HG03066 (cell line): Measurements from ENCODE around the gene DDX17.

ENCODE experiments used
- ATAC-seq: cut with Tn5 transposase; IDR thresholded peaks from one replicate; pipeline ENCODE4 v1.9.1; 2021; ENCODE audit warnings: low read depth; ENCODE audit not compliant: unreplicated experiment

Gene DDX17

DNA sequence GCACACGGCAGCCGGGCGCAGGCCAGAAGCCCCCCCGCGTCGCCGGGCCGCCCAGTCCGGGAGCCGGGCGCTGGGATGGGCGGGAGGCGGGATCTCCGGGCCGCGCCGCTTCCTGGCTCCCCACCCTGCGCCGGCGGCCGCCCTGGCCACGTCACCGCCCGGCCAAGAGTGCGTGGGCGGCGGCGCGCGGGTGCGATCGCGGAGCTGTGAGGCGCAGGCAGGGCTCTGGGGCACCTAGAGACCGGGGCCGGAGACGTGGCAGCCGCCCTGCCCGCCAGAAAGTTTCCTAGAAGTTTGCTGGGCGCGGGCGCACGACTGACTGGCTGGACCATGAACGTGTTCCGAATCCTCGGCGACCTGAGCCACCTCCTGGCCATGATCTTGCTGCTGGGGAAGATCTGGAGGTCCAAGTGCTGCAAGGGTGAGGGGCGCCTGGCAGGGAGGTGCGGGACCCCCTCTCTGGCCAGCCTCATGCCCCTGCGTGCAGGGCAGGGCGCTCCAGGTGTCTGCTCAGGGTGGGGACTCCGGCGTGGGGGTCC is 38.1 kb downstream of the DDX17 start, which contains the start of gene KDELR3:
Gene KDELR3 (plus strand): TSS at position 193 of the 539 bp plus-strand sequence. CDS start 138 bp downstream, at position 331.
- no peak for ATAC-seq

DNA sequence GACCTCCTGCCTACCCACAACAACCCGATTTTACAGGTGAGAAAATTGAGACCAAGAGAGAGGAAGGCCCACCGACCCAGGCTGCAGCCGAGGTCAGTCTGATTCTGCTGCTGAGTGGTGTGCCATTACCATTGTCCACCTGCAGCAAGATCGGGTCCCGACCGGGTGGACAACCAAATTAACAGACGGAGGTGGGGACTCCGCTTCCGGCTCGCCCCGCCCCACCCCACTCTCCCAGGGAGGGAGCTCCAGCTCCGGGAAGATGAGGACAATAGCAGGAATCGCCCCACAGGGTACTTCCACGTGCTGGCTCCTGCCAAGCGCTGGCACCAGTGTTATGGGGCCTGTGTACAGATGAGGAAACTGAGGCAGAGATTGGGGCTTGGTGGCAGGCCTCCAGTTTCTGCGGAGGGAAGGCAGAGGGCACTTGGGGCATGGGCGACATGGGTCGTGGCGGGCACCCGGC is 38.6 kb downstream of the DDX17 start:
- no peak for ATAC-seq

DNA sequence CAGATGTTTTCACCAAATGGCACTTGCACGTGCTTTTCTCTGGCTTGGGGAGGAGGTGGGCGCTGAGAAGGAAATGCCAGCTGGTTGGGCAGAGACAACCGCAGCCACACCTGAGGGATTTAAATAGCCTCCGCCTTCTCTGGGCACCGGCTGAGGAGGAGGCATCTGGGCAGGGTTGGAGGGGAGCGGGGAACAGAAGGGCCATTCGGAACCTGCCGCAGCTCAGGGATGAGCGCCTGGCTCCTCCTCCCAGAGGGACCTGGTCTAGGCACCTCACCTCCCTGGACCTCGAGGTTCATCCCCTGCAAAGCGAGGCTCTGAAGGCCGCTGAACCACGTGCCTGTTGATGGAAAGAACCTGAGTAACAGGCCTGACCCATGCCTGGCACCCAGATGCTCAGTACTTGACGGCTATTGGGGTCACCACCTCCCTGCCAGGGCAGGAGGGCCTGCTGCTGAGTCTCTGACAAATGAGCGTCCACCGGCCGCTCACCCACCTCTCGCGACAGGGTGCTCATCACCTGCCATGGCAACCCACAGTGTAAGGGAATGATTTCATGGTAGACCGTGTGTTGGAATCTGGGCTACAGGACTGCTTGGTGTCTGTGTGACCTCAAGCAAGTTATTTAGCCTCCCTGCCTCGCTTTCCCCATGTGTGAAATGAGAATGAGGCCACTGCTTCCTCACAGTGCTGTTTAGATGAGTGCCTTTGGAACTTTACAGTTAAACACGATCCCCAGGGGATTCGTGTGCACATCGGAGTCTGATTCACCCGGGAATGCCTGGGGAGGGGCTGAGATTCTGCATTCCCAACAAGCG is 40.2 kb downstream of the DDX17 start:
- ATAC-seq: no peak

DNA sequence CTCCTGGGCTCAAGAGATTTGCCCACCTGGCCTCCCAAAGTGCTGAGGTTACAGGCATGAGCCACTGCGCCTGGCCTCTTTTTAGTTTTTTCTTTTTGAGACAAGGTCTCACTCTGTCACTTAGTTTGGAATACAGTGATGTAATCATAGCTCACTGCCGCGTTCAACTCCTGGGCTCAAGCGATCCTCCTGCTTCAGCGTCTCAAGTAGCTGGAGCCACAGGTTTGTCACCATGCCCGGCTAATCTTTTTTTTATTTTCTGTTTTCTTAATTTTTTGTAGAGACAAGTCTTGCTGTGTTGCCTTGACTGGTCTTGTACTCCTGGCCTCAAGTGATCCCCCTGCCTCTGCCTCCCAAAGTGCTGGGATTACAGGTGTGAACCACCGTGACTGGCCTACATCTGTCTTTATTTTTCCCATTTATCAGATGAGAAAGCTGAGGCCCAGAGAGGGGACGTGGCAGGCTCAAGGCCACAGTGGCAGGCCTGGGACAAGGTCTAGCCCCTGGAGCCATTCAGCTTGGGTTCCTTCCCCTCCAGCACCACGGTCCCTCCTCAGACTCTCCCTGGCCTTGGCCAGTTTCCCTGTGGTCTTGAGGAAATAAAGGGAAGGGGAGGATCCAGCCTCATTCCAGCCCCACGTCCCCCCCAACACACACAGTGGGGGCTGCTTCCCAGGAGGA is 41.0 kb downstream of the DDX17 start:
- no peak for ATAC-seq

DNA sequence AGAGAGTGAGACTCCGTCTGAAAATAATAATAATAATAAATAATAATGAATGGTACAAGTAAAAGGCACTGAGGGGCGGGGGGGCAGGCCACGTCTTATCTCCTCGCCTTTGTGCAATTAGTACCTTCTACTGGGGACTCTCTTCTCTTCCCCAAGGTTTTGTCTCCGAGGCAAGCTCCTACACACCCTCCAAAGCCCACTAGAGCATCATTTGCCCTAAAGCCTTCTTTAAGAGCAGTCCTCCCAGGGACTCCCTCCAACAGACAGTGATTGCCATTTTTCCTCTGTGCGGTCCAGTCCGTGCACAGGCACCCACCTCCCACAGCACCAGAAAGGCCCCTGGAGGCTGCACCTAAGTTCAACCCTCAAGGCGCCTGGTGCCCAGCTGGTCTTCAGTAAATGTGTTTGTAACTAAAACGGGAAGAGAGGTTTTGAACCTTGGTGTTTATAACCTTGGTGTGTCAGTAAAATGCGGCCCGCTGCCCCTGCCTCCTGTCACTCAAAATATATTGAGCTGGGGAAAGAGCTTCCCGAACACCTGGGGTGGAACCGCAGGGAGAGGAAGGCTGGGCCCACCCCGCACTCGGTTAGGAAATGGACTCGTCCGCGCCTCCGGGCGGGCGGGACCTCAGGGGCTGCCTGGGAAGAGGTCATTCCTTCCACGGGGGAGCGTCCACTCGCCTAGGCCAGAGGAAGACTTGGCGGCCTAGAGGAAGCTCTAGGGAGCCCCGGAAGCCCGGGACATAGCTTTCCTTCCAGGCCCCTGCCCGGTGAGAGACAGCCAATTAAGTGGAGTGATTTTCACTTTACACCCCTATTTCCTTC is 42.9 kb downstream of the DDX17 start:
- ATAC-seq: no peak

DNA sequence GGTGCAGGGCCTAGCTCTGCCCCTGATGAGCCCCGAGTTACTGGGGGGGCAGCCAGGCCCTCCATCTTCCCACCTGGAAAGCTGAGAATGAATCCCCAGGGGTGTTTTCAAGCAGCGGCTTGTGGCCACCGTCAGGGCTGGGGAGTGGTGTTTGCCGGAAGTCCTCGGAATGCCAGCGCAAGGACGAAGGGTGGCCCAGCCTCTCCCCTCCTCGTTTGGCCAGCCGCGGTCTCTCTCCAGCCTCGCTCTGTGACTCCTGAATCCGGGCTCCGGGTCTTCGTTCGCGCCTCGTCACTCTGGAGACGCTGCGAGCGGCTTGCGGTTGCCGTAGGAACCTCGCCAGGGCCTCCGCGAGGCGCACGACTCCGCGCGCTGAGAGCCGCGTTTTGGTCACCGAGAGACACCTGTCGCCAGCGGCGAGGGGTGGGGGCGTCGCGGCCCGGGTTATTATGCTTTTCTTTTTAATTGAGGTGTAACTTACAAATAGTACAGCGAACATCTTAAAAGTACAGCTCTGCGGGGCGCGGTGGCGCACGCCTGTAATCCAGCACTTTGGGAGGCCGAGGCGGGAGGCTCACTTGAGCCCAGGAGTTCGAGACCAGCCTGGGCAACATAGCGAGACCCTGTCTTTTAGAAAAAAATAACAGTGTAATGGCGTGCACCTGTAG is 44.6 kb downstream of the DDX17 start:
- ATAC-seq: no peak

DNA sequence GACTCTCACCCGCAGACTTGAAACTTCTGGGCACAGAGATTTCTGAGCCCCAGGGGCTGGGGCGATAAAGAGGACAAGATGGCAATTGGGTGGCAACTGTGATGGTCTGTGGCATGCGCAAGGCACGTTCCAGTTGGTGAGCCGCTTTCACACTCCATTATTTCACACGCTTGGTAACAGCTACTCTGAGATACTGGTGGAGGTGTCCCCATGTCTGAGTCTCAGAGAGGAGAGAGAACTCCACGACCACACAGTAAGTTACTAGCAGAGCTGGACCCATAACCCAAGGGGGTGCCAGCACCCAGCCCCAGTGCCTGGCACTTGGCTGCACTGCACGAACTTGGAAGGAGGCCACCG is 45.1 kb downstream of the DDX17 start:
- ATAC-seq: no peak

DNA sequence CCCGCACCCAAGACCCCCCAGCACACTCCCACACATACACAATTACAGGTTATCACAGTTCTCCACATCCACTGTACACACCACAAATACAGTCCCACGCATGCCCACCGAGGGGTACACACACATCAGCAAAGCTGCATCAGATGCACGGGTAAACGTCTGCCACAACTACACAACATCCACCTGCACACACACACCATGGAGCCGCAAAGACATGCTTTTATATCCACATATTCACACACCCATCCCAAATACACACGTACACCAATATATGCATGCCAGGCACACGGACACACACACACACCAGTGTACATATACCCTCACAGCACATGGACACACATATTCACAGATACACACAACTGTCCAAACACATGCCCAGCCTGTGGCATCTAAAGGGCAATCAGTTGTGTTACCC is 45.7 kb downstream of the DDX17 start:
- ATAC-seq: no peak

DNA sequence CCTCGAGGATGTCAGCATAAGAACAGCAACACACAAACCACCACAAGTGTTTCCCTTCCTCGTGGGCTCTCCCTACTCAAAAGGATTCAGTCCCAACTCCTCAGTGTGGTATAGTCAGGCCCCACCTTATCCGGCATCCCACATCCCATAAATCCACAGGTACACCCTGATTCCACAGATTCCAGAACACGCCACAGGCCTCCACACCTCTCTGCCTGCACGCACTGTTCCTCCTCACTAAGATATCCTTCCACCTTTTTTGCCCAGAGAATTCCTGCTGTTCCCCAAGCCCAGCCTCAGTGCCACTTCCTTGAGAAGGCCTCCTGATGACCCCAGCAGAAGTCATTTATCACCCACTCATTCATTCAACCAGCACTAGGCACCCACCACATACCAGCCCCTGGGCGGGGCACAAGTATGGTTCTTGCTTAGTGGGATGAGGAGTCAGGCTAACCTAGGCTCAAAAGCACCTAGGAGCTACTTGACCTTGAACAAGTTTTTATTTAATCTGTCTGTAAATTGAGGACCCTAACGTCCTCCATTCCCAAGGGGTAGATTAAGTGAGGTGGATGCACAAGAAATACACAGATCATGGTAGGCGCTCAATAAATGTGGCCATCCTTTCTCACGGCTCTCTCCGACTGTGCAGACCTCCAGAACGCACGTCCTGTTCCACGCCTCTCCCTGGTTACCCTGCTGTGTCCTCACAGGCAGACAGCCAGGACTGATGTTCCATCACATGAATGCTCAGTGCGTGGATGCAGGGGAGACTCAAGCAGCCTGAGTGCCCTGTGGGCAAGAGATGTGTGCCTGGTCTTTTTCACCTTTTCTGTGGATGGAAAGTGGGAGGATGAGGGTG is 49.0 kb downstream of the DDX17 start:
- ATAC-seq: no peak

DNA sequence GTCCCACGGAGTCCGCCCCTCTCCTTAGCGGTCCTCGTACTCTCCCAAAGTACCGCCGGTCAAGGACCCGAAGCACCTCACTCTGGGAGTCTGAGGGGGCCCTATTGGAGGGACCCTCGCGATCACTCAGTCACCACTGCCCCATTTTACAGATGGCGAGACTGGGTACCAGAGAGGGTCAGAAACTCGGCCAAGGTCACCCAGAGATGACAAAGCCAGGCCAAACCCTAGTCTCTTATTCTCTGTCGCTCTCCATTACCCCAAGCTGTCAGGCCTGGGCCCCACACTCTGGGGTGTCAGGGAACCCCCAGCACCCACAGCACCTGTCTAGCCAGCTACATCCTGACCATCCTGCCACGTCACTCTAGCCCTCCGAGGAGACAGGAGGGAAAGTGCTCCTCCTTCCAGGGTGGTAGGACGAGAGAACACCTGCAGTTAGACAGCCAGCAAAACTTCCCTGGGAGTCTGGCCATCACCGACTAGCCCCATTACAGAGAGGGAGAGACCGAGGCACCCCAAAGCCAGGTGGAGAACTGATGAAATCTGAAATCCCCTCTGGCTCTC is 49.8 kb downstream of the DDX17 start:
- ATAC-seq: no peak

DNA sequence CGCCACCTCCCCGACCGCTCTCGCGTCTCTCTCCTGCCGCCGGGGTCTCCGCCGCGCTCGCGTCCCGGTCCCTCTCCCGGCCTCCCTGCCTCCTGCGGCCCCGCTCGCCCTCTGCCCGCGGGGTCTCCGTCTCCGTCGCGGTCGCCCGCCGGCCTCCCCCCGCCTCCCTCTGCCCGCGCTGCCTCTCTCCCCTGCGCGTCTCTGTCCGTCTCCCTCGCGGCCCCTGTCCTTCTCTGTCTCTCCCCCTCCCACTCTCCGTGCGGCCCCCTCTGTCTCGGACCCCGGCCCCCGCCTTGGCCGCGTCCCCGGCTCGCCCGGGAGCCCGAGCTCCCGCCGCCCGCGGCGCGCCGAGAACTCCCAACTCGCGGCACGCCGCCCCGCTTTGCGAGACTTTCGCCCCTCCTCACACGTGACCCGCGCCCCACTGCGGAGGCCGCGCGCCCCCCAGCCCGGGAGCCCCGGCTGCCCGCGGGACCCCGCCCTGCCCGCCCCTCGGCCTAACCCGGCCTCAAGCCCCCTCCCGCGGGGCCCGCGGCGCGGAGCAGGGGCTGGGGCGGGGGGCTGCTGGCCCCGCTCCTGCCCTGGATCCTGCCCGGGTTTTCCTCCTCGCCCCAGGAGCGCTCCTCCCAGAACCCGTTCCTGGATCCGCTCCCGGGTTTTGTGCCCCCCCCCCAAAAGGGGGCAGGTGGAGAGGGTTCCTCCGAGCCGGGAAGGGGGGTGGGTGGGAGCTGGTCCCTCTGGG is 50.4 kb downstream of the DDX17 start:
- no peak for ATAC-seq

DNA sequence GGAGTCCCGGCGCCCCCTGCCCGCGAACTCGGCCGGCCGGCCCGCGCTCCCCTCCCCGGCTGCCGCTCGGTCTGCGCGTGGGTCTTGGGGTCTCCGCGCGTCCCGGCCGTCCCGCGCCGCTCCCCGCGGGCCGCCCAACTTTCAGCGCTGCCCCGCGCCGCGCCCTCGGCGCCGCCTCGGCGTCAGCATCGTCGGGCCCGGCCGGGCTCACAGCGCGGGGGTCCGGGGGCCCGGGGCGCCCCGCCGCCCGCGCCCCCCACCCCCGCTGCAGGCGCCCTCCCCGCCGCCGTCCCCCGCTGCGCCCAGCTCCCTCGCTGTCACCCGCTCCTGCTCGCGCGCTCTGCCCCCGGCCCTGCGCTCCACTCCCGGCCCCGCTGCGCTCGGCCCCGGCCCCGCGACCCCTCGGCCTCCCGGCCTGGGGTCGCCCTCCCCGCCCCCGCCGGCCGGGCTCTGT is 51.0 kb downstream of the DDX17 start, which contains the start of gene KCNJ4:
Gene KCNJ4 (minus strand): TSS at position 124 of the 454 bp plus-strand sequence. CDS start 27,067 bp downstream, outside the sequence.
- ATAC-seq: no peak

DNA sequence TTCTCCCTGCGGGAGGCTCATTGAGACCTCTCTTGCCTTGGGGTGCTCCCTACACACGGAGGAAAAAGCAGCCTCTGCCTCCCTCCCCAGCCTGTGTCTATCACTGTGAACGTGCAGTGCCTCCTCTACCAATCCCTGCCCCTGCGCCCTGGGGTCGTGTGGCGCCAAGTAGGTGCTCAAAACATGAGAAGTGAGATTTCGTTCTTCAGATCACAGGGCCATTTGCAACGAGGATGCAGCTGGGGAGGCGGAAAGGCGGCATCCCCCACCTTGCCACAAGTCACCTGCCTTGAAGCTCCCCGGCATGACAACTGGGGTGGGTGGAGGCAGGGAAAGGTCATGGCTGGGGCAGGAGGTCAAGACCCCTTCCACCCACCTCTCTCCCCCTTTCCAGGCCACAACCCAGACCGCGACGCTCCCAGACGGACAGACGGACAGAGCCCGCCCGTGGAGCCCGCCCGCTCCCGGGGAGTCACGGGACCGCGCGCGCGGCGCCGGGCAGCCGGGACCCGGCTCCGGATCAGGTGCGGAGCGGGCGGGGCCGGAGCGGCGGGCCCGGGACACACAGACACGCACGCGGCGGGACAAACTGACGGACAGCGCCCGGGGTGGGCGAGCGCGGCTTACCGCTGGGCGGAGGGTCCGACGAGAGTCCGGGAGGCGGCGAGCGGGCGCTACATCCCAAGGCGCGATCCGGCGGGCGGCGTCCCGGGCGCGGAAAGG is 51.6 kb downstream of the DDX17 start:
- no peak for ATAC-seq

DNA sequence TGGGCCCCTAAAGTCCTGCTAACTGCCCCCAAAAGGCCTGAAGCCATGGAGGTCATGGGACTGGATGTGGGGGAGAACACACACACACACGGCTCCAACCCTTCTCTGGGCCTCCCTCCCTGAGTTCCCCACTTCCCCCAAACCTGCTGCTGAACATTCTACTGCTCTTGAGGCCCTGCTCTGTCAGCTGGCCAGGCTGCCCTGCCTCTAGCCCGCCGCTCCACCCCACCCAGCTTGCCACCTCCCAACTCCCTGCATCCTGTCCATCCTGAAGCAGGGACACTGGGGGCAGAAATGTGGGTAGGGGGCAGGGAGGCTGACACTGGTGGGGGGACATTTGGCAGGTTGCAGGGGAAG is 52.1 kb downstream of the DDX17 start:
- no peak for ATAC-seq

DNA sequence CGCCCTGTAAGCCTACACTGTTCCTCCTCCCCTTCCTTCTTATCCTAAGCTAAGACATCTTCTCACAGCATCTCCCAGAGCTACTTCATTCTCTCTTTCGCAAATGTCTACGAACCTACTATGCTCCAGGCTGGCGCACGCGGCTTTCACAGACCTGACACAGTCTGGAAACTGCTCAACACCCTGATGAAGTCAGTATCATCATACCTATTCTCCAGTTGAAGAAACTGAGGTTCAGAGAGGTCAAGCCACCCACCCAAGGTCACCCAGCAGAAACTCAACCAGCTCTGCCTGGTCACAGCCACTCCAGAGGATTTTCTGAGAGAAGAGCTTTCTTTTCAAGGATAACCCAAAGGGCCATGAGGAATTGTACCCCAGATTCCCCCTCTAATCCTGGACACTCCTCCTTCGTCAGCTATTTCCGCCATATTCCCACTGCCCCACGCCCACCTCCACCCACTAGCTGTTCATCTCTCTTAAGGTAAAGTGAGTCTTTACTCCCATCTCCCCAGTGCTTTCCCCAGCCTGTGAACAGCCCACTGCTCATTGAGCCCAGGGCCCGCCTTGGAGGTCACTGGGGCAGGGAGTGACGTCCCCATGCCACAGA is 52.9 kb downstream of the DDX17 start:
- ATAC-seq: no peak

DNA sequence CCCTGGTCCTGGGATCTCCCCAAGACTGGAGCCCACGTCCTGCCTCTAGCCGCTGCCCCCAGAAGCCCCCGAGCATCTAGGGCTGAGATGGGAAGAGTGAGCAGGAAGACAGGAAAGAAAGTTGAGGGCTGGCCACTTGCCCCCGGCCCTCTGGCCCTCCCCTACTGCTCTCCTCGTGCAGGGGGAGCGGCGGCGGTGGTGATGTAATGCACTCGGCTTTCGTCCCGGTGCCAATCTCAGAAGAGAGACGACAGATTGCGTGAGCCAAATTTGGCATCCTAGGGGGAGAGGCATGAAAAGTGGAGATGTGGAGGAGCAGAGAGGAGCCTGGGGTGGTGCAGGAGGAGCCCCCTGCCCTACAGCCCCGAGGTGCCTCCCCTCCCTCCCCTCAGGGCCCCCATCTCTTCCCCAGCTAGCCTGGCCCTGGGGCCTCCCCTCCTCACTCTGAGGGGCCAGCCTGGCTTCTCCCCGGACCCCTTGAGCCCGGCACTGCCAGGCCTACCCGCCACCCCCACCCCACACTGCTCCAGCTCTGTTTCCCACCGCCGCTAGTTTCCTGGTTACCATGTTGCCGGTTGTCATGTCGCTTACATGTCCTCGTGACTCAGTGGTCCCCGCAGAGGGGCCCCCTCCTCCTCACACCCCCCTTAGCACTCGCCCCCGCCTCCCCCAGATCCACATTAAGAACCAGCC is 53.6 kb downstream of the DDX17 start:
- ATAC-seq: no peak

DNA sequence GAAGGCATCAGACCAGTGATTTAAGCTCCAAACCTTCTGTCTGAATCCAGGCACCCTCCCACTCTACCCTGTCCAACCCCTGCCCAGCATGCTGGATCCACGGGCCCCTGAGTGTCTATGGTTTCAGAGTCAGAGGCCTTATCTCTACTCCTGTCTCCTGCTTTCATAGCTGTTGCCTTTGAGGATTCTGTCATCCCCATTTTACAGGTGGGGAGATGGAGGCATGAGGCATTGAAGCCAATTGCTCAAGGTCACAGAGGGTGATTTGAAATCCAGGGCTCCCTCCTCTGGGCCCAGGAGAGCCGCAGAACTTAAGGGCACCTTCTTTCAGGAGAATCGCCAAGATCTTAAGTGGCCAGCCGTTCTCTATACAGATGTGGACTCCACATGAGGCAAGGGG is 54.2 kb downstream of the DDX17 start:
- ATAC-seq: no peak
